ENCODE measurements around the gene VSIG4. TPM values are rescaled to one million over a fixed set of nuclear protein-coding genes. Genes with fewer than 3 reads are reported as not detected.

The VSIG4 gene
- total RNA-seq, 1 experiment from 2014 or later, result 0.10 TPM

DNA sequence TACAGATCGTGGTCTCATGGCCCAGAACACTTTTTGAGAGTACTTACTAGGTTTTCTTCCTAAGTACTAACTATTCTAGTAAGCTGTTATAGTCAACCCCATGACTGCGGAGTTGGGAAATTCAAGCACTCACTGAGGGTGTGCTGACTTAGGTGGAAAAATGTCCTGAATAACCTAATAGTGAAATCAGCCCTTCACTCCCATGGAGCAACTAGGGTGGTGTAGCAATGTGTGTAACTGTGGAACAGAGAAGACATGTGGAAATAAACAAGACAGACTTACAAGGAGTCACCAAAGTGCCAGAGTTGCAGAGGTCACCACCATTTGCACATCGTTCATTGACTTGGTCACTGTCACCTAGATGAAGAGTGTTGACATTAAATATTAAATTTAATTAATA is 12.1 kb upstream of the VSIG4 start:
- no peaks in the 10 kb centered on the region for H3K9me3 ChIP-seq (ENCODE audit: control insufficient read depth, insufficient read depth, low read depth, low read length)
- H3K4me3 ChIP-seq (ENCODE audit: low read depth in 2 of 2, low read length in 2 of 2), result no peak overlapping the region
- H3K36me3 ChIP-seq (ENCODE audit: control insufficient read depth, insufficient read depth, low read length), result no peaks in the 10 kb centered on the region
- H3K4me1 ChIP-seq (ENCODE audit: control insufficient read depth, insufficient read depth, low read length), result no peaks in the 10 kb centered on the region
- no peak for DNase-seq (ENCODE audit: low read depth, low spot score)
- ChIA-PET CTCF (no interaction called here), POLR2A (no interaction called here)
- no peak overlapping the region for H3K27ac ChIP-seq (ENCODE audit: low read length)
- no peaks in the 10 kb centered on the region for H3K27me3 ChIP-seq (ENCODE audit: control insufficient read depth, insufficient read depth, low read length)
- no peak for ATAC-seq
- intact Hi-C loops (cut with micrococcal nuclease; ENCODE audit: unreplicated experiment) (no loop called here), in situ Hi-C loops (cut with HindIII; ENCODE audit: low pct_unique_long_range_greater_than_20kb, low sequenced_read_pairs) (no loop called here)
- no peak for TF ChIP-seq POLR2AphosphoS5 (IDR thresholded peaks at IDR 0.05; ENCODE audit: low read depth, low read length)
- no peak for TF ChIP-seq SIN3A (IDR thresholded peaks at IDR 0.05; ENCODE audit: borderline replicate concordance, insufficient read depth, low read depth, low read length)
- TF ChIP-seq, protein P1, sequence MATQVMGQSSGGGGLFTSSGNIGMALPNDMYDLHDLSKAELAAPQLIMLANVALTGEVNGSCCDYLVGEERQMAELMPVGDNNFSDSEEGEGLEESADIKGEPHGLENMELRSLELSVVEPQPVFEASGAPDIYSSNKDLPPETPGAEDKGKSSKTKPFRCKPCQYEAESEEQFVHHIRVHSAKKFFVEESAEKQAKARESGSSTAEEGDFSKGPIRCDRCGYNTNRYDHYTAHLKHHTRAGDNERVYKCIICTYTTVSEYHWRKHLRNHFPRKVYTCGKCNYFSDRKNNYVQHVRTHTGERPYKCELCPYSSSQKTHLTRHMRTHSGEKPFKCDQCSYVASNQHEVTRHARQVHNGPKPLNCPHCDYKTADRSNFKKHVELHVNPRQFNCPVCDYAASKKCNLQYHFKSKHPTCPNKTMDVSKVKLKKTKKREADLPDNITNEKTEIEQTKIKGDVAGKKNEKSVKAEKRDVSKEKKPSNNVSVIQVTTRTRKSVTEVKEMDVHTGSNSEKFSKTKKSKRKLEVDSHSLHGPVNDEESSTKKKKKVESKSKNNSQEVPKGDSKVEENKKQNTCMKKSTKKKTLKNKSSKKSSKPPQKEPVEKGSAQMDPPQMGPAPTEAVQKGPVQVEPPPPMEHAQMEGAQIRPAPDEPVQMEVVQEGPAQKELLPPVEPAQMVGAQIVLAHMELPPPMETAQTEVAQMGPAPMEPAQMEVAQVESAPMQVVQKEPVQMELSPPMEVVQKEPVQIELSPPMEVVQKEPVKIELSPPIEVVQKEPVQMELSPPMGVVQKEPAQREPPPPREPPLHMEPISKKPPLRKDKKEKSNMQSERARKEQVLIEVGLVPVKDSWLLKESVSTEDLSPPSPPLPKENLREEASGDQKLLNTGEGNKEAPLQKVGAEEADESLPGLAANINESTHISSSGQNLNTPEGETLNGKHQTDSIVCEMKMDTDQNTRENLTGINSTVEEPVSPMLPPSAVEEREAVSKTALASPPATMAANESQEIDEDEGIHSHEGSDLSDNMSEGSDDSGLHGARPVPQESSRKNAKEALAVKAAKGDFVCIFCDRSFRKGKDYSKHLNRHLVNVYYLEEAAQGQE (IDR thresholded peaks at IDR 0.05; ENCODE audit: insufficient read depth in 1 of 2, low read depth in 2 of 2, low read length in 1 of 2), result no peak
- no peak for TF ChIP-seq TCF7L2 (IDR thresholded peaks at IDR 0.05; ENCODE audit: low read depth, low read length)
- TF ChIP-seq, protein P2, sequence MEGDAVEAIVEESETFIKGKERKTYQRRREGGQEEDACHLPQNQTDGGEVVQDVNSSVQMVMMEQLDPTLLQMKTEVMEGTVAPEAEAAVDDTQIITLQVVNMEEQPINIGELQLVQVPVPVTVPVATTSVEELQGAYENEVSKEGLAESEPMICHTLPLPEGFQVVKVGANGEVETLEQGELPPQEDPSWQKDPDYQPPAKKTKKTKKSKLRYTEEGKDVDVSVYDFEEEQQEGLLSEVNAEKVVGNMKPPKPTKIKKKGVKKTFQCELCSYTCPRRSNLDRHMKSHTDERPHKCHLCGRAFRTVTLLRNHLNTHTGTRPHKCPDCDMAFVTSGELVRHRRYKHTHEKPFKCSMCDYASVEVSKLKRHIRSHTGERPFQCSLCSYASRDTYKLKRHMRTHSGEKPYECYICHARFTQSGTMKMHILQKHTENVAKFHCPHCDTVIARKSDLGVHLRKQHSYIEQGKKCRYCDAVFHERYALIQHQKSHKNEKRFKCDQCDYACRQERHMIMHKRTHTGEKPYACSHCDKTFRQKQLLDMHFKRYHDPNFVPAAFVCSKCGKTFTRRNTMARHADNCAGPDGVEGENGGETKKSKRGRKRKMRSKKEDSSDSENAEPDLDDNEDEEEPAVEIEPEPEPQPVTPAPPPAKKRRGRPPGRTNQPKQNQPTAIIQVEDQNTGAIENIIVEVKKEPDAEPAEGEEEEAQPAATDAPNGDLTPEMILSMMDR (IDR thresholded peaks at IDR 0.05), result no peak
- no TSS peak for BruUV-seq (replicated peaks)

DNA sequence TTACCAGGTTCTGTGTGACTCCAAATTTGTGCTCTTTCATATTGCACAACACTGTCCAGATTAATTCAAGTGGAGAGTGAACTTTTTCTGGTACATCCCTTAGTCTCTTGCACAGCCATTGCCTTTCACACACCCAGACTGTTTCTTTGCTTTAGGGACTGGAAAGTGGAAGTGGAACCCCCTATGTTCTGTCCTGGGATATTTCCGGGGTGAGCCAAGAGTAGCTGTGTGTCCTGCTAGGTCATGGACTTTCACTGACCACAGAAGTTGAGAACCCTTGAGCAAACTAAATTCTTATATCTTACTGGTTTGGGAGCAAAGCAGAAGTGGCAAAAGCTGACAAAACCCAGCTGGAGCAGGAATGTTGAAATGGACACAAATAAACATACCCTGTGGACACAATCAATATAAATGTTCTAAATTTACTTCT is 10.3 kb upstream of the VSIG4 start:
- ChIA-PET CTCF (no interaction called here), POLR2A (no interaction called here)
- Histone ChIP-seq H3K4me1 (ENCODE audit: control insufficient read depth, insufficient read depth, low read length) (no peaks in the 10 kb centered on the region), H3K27ac (ENCODE audit: low read length) (no peak overlapping the region), H3K4me3 (ENCODE audit: low read depth in 2 of 2, low read length in 2 of 2) (no peak overlapping the region), H3K27me3 (ENCODE audit: control insufficient read depth, insufficient read depth, low read length) (no peaks in the 10 kb centered on the region), H3K9me3 (ENCODE audit: control insufficient read depth, insufficient read depth, low read depth, low read length) (no peaks in the 10 kb centered on the region), H3K36me3 (ENCODE audit: control insufficient read depth, insufficient read depth, low read length) (no peaks in the 10 kb centered on the region)
- intact Hi-C loops (cut with micrococcal nuclease; ENCODE audit: unreplicated experiment), result no loop called here
- in situ Hi-C loops (cut with HindIII; ENCODE audit: low pct_unique_long_range_greater_than_20kb, low sequenced_read_pairs), result no loop called here
- BruUV-seq (replicated peaks), result no TSS peak
- ATAC-seq (no peak), DNase-seq (ENCODE audit: low read depth, low spot score) (no peak)
- TF ChIP-seq, protein P1 (IDR thresholded peaks at IDR 0.05; ENCODE audit: insufficient read depth in 1 of 2, low read depth in 2 of 2, low read length in 1 of 2), result no peak
- TF ChIP-seq SIN3A (IDR thresholded peaks at IDR 0.05; ENCODE audit: borderline replicate concordance, insufficient read depth, low read depth, low read length), result no peak
- TF ChIP-seq, protein P2 (IDR thresholded peaks at IDR 0.05), result no peak
- no peak for TF ChIP-seq TCF7L2 (IDR thresholded peaks at IDR 0.05; ENCODE audit: low read depth, low read length)
- no peak for TF ChIP-seq POLR2AphosphoS5 (IDR thresholded peaks at IDR 0.05; ENCODE audit: low read depth, low read length)

Measured in Panc1 (cell line).